Astrocyte (in vitro differentiated cells and primary cell): Measurements from ENCODE around the gene RGS16. TPM values are rescaled to one million over a fixed set of nuclear protein-coding genes. Genes with fewer than 3 reads are reported as not detected.

Experiments
- DNase-seq: peaks from one replicate; pipeline ENCODE4 v3.0.0-alpha.2; 2010; ENCODE audit warnings: low read depth
- FAIRE-seq: peaks from 2 replicates; lab custom pipeline; 2011; peaks lifted over from hg19 to GRCh38; lab: Jason Lieb, UNC
- H2AFZ ChIP-seq: 2 replicates; pipeline ENCODE4 v1.6.0; 2012; ENCODE audit warnings: low read depth, low read length, inconsistent platforms
- H3K27ac ChIP-seq: 2 replicates; pipeline ENCODE4 v1.5.1; 2011; ENCODE audit warnings: low read depth, low read length, inconsistent platforms
- H3K27me3 ChIP-seq: 2 replicates; pipeline ENCODE4 v1.6.0; 2011; ENCODE audit warnings: low read length, inconsistent platforms; ENCODE audit not compliant: insufficient read depth
- H3K36me3 ChIP-seq: 2 replicates; pipeline ENCODE4 v1.5.1; 2011; ENCODE audit warnings: low read length, inconsistent platforms; ENCODE audit not compliant: insufficient read depth
- H3K4me1 ChIP-seq: 2 replicates; pipeline ENCODE4 v1.5.1; 2011; ENCODE audit warnings: low read length, inconsistent platforms; ENCODE audit not compliant: insufficient read depth
- H3K4me2 ChIP-seq: 2 replicates; pipeline ENCODE4 v1.6.0; 2012; ENCODE audit warnings: low read length, inconsistent platforms
- H3K4me3 ChIP-seq: 2 replicates; pipeline ENCODE4 v1.5.1; 2011; ENCODE audit warnings: low read depth, mild to moderate bottlenecking, low read length, inconsistent platforms; ENCODE audit not compliant: insufficient read depth
- H3K79me2 ChIP-seq: 2 replicates; pipeline ENCODE4 v1.6.0; 2012; ENCODE audit warnings: mild to moderate bottlenecking, low read length, inconsistent platforms; ENCODE audit not compliant: insufficient read depth
- H3K9ac ChIP-seq: 2 replicates; pipeline ENCODE4 v1.6.0; 2012; ENCODE audit warnings: mild to moderate bottlenecking, low read length, inconsistent platforms
- H3K9me3 ChIP-seq: 2 replicates; pipeline ENCODE4 v1.5.1; 2012; ENCODE audit warnings: low read depth, mild to moderate bottlenecking, low read length, inconsistent platforms; ENCODE audit not compliant: insufficient read depth
- H4K20me1 ChIP-seq: 2 replicates; pipeline ENCODE4 v1.6.0; 2012; ENCODE audit warnings: low read length, inconsistent platforms; ENCODE audit not compliant: insufficient read depth
- H3K27ac Mint-ChIP-seq: one replicate; pipeline ENCODE4 v1.8.0; 2021; ENCODE audit warnings: mild to moderate bottlenecking, mixed read lengths; ENCODE audit not compliant: unreplicated experiment
- H3K27me3 Mint-ChIP-seq: one replicate; pipeline ENCODE4 v1.8.0; 2021; ENCODE audit warnings: low read depth, mixed read lengths; ENCODE audit not compliant: unreplicated experiment
- H3K36me3 Mint-ChIP-seq: one replicate; pipeline ENCODE4 v1.8.0; 2021; ENCODE audit warnings: low read depth, mixed read lengths; ENCODE audit not compliant: unreplicated experiment
- H3K4me1 Mint-ChIP-seq: one replicate; pipeline ENCODE4 v1.8.0; 2021; ENCODE audit warnings: low read depth, mixed read lengths; ENCODE audit not compliant: unreplicated experiment
- H3K4me3 Mint-ChIP-seq: one replicate; pipeline ENCODE4 v1.8.0; 2021; ENCODE audit warnings: mild to moderate bottlenecking, moderate library complexity, mixed read lengths; ENCODE audit not compliant: unreplicated experiment
- H3K9me3 Mint-ChIP-seq: one replicate; pipeline ENCODE4 v1.8.0; 2021; ENCODE audit warnings: mild to moderate bottlenecking, mixed read lengths; ENCODE audit not compliant: unreplicated experiment
- CTCF ChIP-seq: IDR thresholded peaks from 2 replicates; pipeline ENCODE4 v1.5.1; 2011; ENCODE audit warnings: low read depth, mild to moderate bottlenecking, inconsistent platforms, low read length, moderate library complexity; ENCODE audit not compliant: insufficient read depth
- EZH2 ChIP-seq: IDR thresholded peaks from 2 replicates; pipeline ENCODE4 v1.6.1; 2012; ENCODE audit warnings: mild to moderate bottlenecking, low read length, inconsistent platforms; ENCODE audit not compliant: insufficient read depth
- total RNA-seq: library from RNA; stranded (reverse); gene quantifications from 2 replicates; pipeline ENCODE4 v1.2.1, GENCODE V29; 2021

RGS16 gene
- total RNA-seq, 1 donor from 2014 or later = 4.3 TPM

GRCh38 chr1:182552527-182552926 lies 51.7 kb downstream of the RGS16 start:
- H3K4me3 ChIP-seq = no peak overlapping the region
- H3K9me3 Mint-ChIP-seq = peaks cover 6% of the 10 kb centered on the region
- FAIRE-seq = no peak

GRCh38 chr1:182549811-182550210 lies 54.4 kb downstream of the RGS16 start:
- peaks cover 8% of the 10 kb centered on the region for H3K9me3 Mint-ChIP-seq
- no peak overlapping the region for H3K27ac ChIP-seq
- no peak for FAIRE-seq
- no peak overlapping the region for H3K4me3 Mint-ChIP-seq
- H3K4me2 ChIP-seq = no peak overlapping the region
- no peaks in the 10 kb centered on the region for H3K4me1 Mint-ChIP-seq
- peaks cover 3% of the 10 kb centered on the region for H3K27me3 Mint-ChIP-seq
- no peaks in the 10 kb centered on the region for H3K4me1 ChIP-seq
- no peak overlapping the region for H2AFZ ChIP-seq
- H3K27ac Mint-ChIP-seq = no peak overlapping the region
- H3K27me3 ChIP-seq = no peaks in the 10 kb centered on the region
- H3K4me3 ChIP-seq = no peak overlapping the region
- TF ChIP-seq CTCF (no peak), EZH2 (no peak)
- no peaks in the 10 kb centered on the region for H4K20me1 ChIP-seq
- no peaks in the 10 kb centered on the region for H3K36me3 ChIP-seq
- no peak for DNase-seq
- H3K79me2 ChIP-seq = no peaks in the 10 kb centered on the region
- no peaks in the 10 kb centered on the region for H3K9me3 ChIP-seq
- no peak overlapping the region for H3K9ac ChIP-seq
- H3K36me3 Mint-ChIP-seq = no peaks in the 10 kb centered on the region

More at GRCh38 chr1:182552527-182552926, 51.7 kb downstream of the RGS16 start:
- Histone ChIP-seq H3K4me2 (no peak overlapping the region), H3K27ac (no peak overlapping the region), H2AFZ (no peak overlapping the region), H3K4me1 (no peaks in the 10 kb centered on the region), H3K27me3 (no peaks in the 10 kb centered on the region), H3K79me2 (no peaks in the 10 kb centered on the region), H3K36me3 (no peaks in the 10 kb centered on the region), H3K9me3 (no peaks in the 10 kb centered on the region), H4K20me1 (no peaks in the 10 kb centered on the region), H3K9ac (no peak overlapping the region)
- Mint-ChIP-seq H3K27me3 (peaks cover 3% of the 10 kb centered on the region), H3K36me3 (no peaks in the 10 kb centered on the region), H3K4me1 (peaks cover 6% of the 10 kb centered on the region), H3K4me3 (no peak overlapping the region), H3K27ac (no peak overlapping the region)
- TF ChIP-seq EZH2 = no peak
- DNase-seq = no peak

GRCh38 chr1:182549346-182549745 lies 54.8 kb downstream of the RGS16 start:
- Mint-ChIP-seq H3K4me3 (no peak overlapping the region), H3K9me3 (peaks cover 8% of the 10 kb centered on the region), H3K27ac (no peak overlapping the region), H3K36me3 (no peaks in the 10 kb centered on the region), H3K27me3 (peaks cover 3% of the 10 kb centered on the region), H3K4me1 (no peaks in the 10 kb centered on the region)
- Histone ChIP-seq H4K20me1 (no peaks in the 10 kb centered on the region), H3K4me3 (no peak overlapping the region), H3K4me1 (no peaks in the 10 kb centered on the region), H3K4me2 (no peak overlapping the region), H2AFZ (no peak overlapping the region), H3K27ac (no peak overlapping the region), H3K9me3 (no peaks in the 10 kb centered on the region), H3K9ac (no peak overlapping the region), H3K36me3 (no peaks in the 10 kb centered on the region), H3K79me2 (no peaks in the 10 kb centered on the region), H3K27me3 (no peaks in the 10 kb centered on the region)
- DNase-seq (no peak), FAIRE-seq (no peak)
- TF ChIP-seq CTCF (no peak), EZH2 (no peak)

Other genes with a start within 250 kb of the RGS16 start
- 134 and 158 TPM in 2 replicates for gene GLUL, start 212.6 kb downstream of the RGS16 start, total RNA-seq
- gene TEDDM1, start 203.7 kb downstream of the RGS16 start, total RNA-seq = not detected in 2 replicates
- not detected in 2 replicates for gene RGSL1, start 154.2 kb downstream of the RGS16 start, total RNA-seq
- gene RNASEL, start 15.1 kb downstream of the RGS16 start, total RNA-seq = 1.8 and 2.5 TPM in 2 replicates
- 0.09 and 0.12 TPM in 2 replicates for gene RGS8, start 80.2 kb upstream of the RGS16 start, total RNA-seq
- 3.3 TPM in 2 replicates for gene NPL, start 185.4 kb upstream of the RGS16 start, total RNA-seq
- 156 and 169 TPM in 2 replicates for gene DHX9, start 235.0 kb upstream of the RGS16 start, total RNA-seq